Measurements from ENCODE around the gene SLC39A13.
A peak's percentile ranks its signal among the peaks of the same experiment; 100 is the strongest.

The SLC39A13 gene

DNA sequence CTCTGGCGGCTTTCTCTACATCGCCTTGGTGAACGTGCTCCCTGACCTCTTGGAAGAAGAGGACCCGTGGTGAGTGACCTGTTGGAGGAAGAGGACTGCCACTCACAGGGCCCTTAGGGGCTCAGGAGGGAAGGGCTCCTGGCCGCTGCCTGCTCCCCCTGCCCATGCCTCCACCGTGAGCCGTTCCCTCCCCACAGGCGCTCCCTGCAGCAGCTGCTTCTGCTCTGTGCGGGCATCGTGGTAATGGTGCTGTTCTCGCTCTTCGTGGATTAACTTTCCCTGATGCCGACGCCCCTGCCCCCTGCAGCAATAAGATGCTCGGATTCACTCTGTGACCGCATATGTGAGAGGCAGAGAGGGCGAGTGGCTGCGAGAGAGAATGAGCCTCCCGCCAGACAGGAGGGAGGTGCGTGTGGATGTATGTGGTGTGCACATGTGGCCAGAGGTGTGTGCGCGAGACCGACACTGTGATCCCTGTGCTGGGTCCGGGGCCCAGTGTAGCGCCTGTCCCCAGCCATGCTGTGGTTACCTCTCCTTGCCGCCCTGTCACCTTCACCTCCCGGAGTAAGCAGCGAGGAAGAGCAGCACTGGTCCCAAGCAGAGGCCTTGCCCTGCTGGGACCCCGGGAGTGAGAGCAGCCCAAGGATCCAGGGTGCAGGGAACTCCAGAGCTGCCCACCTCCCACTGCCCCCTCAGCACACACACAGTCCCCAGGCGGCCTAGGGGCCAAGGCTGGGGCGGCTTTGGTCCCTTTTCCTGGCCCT lies 6.9 kb downstream of the SLC39A13 start:
- Histone ChIP-seq H3K4me3 (ENCODE audit: low read depth, low read length) (no peak overlapping the region), H3K27me3 (ENCODE audit: insufficient read depth, low read depth, severe bottlenecking) (no peaks in the 10 kb centered on the region), H3K36me3 (peaks cover 30% of the 10 kb centered on the region), H3K9me3 (ENCODE audit: severe bottlenecking) (no peaks in the 10 kb centered on the region), H3K27ac (no peak overlapping the region)
- no peak for DNase-seq
- TF ChIP-seq, protein P1, sequence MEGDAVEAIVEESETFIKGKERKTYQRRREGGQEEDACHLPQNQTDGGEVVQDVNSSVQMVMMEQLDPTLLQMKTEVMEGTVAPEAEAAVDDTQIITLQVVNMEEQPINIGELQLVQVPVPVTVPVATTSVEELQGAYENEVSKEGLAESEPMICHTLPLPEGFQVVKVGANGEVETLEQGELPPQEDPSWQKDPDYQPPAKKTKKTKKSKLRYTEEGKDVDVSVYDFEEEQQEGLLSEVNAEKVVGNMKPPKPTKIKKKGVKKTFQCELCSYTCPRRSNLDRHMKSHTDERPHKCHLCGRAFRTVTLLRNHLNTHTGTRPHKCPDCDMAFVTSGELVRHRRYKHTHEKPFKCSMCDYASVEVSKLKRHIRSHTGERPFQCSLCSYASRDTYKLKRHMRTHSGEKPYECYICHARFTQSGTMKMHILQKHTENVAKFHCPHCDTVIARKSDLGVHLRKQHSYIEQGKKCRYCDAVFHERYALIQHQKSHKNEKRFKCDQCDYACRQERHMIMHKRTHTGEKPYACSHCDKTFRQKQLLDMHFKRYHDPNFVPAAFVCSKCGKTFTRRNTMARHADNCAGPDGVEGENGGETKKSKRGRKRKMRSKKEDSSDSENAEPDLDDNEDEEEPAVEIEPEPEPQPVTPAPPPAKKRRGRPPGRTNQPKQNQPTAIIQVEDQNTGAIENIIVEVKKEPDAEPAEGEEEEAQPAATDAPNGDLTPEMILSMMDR (IDR thresholded peaks at IDR 0.05; ENCODE audit: low read depth, low read length) = no peak

DNA sequence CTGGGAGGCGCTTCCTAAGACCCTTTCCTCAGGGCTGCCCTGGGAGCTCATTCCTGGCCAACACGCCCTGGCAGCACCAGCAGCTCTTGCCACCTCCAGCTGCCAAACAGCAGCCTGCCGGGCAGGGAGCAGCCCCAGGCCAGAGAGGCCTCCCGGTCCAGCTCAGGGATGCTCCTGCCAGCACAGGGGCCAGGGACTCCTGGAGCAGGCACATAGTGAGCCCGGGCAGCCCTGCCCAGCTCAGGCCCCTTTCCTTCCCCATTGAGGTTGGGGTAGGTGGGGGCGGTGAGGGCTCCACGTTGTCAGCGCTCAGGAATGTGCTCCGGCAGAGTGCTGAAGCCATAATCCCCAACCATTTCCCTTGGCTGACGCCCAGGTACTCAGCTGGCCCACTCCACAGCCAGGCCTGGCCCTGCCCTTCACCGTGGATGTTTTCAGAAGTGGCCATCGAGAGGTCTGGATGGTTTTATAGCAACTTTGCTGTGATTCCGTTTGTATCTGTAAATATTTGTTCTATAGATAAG lies 7.6 kb downstream of the SLC39A13 start:
- no peak for DNase-seq
- TF ChIP-seq, protein P1 (IDR thresholded peaks at IDR 0.05; ENCODE audit: low read depth, low read length) = no peak
- H3K36me3 ChIP-seq = peaks cover 37% of the 10 kb centered on the region
- no peaks in the 10 kb centered on the region for H3K9me3 ChIP-seq (ENCODE audit: severe bottlenecking)
- H3K27ac ChIP-seq = no peak overlapping the region
- no peaks in the 10 kb centered on the region for H3K27me3 ChIP-seq (ENCODE audit: insufficient read depth, low read depth, severe bottlenecking)
- no peak overlapping the region for H3K4me3 ChIP-seq (ENCODE audit: low read depth, low read length)

DNA sequence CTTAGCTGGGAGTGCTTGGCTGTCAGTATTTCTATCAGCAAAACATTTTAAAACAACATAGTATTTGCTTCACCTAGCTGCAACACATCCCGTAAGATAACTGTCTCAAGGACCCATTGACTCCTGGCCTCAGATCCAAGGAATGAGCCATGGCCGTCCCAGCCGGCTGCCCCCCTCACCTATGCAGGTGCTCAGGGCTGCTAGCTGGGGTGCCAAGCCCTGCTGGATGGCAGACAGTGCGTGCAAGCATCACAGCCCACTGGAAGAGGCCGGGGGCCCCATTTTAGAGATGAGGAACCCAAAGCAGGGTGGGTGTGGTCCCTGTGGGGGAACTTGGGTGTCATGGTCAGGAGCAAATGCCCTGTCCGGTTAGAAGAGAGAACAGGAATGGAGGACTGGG lies 9.3 kb downstream of the SLC39A13 start:
- DNase-seq = no peak
- H3K27ac ChIP-seq = no peak overlapping the region
- H3K4me3 ChIP-seq (ENCODE audit: low read depth, low read length) = no peak overlapping the region
- no peaks in the 10 kb centered on the region for H3K27me3 ChIP-seq (ENCODE audit: insufficient read depth, low read depth, severe bottlenecking)
- H3K36me3 ChIP-seq = peaks cover 48% of the 10 kb centered on the region
- TF ChIP-seq, protein P1 (IDR thresholded peaks at IDR 0.05; ENCODE audit: low read depth, low read length) = no peak
- H3K9me3 ChIP-seq (ENCODE audit: severe bottlenecking) = no peaks in the 10 kb centered on the region

DNA sequence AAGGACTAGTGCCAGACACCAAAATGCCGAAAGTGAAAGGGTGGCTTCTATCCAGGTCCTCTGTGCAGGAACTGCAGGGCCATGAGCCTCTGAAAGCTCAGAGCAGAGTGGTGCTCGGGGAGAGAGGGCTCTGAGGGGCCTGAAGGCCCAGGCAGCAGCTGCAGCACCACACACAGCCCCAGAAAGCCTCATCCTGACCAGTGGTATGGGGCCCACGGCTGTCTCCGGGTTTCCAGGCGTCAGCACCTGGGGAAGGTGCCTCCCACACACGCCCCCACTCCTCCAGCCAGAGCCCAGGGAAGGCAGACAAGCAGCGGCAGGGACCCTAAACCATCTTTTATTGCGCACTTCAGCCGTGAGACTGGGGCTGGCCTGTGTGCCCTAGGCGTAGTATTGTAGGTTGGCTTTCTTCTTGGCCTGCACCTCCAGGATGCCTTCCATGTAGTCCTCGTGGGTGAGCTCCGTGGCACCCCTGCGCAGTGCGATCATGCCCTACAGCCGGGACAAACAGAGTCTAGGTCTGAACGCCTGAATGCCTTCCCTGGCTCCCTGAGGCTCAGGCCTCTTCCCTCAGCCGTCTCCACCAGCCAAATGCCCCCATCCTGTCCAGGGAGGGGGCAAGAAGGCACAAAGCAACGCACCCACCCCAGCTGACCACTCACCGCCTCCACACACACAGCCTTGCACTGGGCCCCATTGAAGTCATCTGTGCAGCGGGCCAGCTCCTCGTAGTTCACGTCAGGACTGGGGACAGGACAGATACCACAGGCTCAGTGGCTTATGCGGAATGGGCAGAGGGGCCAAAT lies 10.3 kb downstream of the SLC39A13 start:
- Histone ChIP-seq H3K4me3 (ENCODE audit: low read depth, low read length) (no peak overlapping the region), H3K9me3 (ENCODE audit: severe bottlenecking) (no peaks in the 10 kb centered on the region), H3K27me3 (ENCODE audit: insufficient read depth, low read depth, severe bottlenecking) (no peaks in the 10 kb centered on the region), H3K36me3 (peaks cover 58% of the 10 kb centered on the region), H3K27ac (no peak overlapping the region)
- no peak for DNase-seq
- TF ChIP-seq, protein P1 (IDR thresholded peaks at IDR 0.05; ENCODE audit: low read depth, low read length) = no peak

DNA sequence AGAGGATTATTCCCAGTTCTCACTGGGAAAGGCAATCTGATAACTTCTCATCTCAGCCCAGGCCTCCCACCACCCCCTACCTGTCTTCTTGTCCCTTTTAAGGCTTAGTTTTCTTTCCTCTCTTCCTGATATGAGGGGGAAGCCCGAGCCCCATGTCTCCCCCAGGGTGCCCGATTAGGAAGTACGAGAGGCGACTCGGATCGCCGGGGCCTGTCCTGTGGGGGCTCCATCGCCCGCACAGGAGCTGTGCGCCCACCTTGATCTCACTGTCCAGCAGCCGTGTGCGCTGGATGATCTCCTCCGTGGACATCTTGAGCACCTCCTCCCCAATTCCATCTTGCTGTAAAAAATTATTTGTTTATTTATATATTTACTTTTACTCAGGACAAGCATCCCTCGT lies 17.2 kb downstream of the SLC39A13 start:
- no peaks in the 10 kb centered on the region for H3K27me3 ChIP-seq (ENCODE audit: insufficient read depth, low read depth, severe bottlenecking)
- H3K27ac ChIP-seq = peak overlapping the region; percentile 98
- peak overlapping the region; percentile 100 for H3K4me3 ChIP-seq (ENCODE audit: low read depth, low read length)
- TF ChIP-seq, protein P1 (IDR thresholded peaks at IDR 0.05; ENCODE audit: low read depth, low read length) = no peak
- H3K36me3 ChIP-seq = peaks cover 48% of the 10 kb centered on the region
- H3K9me3 ChIP-seq (ENCODE audit: severe bottlenecking) = no peaks in the 10 kb centered on the region
- no peak for DNase-seq
